Inflammatory macrophage treated with lipopolysaccharide for 1 hour (primary cell): Measurements from ENCODE around the gene SMARCD1.
"Not testable (repeated sequence)": the region's sequence is repeated elsewhere in the genome, so short reads cannot be mapped to it uniquely, and the experiment has no call there.

ENCODE experiments used
- DNase-seq, 2 donors: peaks; one replicate each; pipeline ENCODE4 v3.0.0-alpha.2; 2020 to 2022

The SMARCD1 gene

GRCh38 chr12:50145439-50145838 lies 60.3 kb downstream of the SMARCD1 start:
- DNase-seq: no peak

GRCh38 chr12:50147281-50147680 lies 62.1 kb downstream of the SMARCD1 start:
- no peak for DNase-seq

DNA sequence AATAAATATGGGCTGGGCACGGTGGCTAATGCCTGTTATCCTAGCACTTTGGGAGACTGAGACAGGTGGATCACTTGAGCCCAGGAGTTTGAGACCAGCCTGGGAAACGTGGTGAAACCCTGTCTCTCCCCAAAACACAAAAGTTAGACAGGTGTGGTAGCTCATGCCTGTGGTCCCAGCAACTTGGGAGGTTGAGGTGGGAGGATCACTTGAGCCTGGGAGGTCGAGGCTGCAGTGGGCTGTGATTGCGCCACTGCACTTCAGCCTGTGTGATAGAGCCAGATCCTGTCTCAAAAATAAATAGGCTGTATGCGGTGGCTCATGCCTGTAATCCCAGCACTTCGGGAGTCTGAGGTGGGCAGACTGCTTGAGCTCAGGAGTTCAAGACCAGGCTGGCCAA lies 62.9 kb downstream of the SMARCD1 start:
- DNase-seq: not testable (repeated sequence)

DNA sequence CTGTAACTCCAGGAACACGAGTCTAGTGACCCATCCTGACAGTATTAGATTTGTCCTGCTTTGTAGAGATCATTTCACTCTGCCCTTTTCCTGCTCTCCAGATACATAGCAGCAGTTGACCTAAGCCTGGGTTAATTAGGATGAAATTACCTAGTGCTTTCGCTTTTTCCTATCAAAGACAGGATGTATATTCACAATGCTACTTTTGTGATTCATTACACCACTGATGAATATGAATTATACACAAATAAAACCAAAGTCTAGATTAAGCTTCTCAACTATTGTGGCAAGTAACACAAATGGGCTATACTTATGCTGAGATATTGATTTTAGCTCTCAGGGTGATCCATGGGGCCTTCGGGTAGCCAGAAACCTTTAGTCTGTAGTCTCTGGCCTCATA lies 64.2 kb downstream of the SMARCD1 start:
- DNase-seq: no peak
